Activated naive CD8-positive, alpha-beta T cell treated with anti-CD3 and anti-CD28 coated beads, Interleukin-2, amount 10 ng/mL, durations not matched to agents 7 days and 5 days (primary cell): ENCODE results near the gene ZC3H7A. TPM values are rescaled to one million over a fixed set of nuclear protein-coding genes. Genes with fewer than 3 reads are reported as not detected.

Experiments used
- ATAC-seq: fragments of 150-1000 bp; cut with Tn5 transposase; one replicate; pipeline ENCODE4 v1.10.0; 2021; ENCODE audit warnings: low read depth, moderate library complexity
- POLR2A ChIA-PET: fragments of 350-600 bp; sonication (Branson Sonifier 250); formaldehyde crosslinking; loops from one replicate; lab custom pipeline; 2021; ENCODE audit warnings: antibody characterized with exemption; lab: Charles Lee
- DNase-seq: peaks from one replicate; pipeline ENCODE4 v3.0.0; 2021
- H3K27ac Mint-ChIP-seq: one replicate; pipeline ENCODE4 v1.8.0; 2022; ENCODE audit warnings: mild to moderate bottlenecking, mixed read lengths
- H3K27me3 Mint-ChIP-seq: one replicate; pipeline ENCODE4 v1.8.0; 2022; ENCODE audit warnings: mild to moderate bottlenecking, moderate library complexity, mixed read lengths
- H3K36me3 Mint-ChIP-seq: one replicate; pipeline ENCODE4 v1.8.0; 2021; ENCODE audit warnings: mild to moderate bottlenecking, mixed read lengths
- H3K4me1 Mint-ChIP-seq: one replicate; pipeline ENCODE4 v1.8.0; 2021; ENCODE audit warnings: mixed read lengths
- H3K4me3 Mint-ChIP-seq: one replicate; pipeline ENCODE4 v1.8.0; 2022; ENCODE audit warnings: mild to moderate bottlenecking, moderate library complexity, mixed read lengths
- H3K9me3 Mint-ChIP-seq: one replicate; pipeline ENCODE4 v1.8.0; 2021; ENCODE audit warnings: mixed read lengths
- total RNA-seq, 2 experiments: library from RNA; stranded (reverse); gene quantifications; one replicate each; pipeline ENCODE4 v1.2.3, GENCODE V29; 2021

Gene ZC3H7A
- total RNA-seq, 2 experiments from 2014 or later = 73.1 to 82.5 TPM

DNA sequence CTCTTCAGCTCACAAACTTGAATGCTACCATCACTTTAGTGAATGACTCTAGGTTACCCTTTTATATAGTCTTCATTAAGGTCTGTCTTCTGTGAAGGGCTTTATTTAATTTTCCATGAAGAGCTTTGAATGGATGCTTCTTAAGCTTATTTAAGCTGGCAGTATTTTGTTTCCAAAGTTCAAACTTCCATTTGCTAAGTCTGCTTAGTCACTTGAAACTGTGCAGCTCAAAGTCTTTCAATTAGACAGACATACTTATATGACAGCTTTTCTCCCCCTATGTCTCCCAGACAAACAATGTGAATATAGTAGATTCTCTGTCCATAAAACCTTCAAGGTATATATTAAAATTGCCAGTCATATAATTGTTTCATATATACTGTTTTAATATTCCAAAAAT, 77.9 kb downstream of the ZC3H7A start:
- DNase-seq (no peak), ATAC-seq (no peak)
- POLR2A ChIA-PET = no interaction called here
- no peaks in the 10 kb centered on the region for H3K27me3 Mint-ChIP-seq
- H3K36me3 Mint-ChIP-seq = peaks cover 11% of the 10 kb centered on the region
- H3K4me3 Mint-ChIP-seq = no peak overlapping the region
- H3K9me3 Mint-ChIP-seq = no peaks in the 10 kb centered on the region
- H3K4me1 Mint-ChIP-seq = peaks cover 3% of the 10 kb centered on the region
- H3K27ac Mint-ChIP-seq = no peak overlapping the region

- Mint-ChIP-seq H3K4me1 (peaks cover 3% of the 10 kb centered on the region), H3K27ac (no peak overlapping the region), H3K27me3 (no peaks in the 10 kb centered on the region), H3K36me3 (peaks cover 11% of the 10 kb centered on the region), H3K9me3 (no peaks in the 10 kb centered on the region), H3K4me3 (no peak overlapping the region)
- POLR2A ChIA-PET = no interaction called here
- no peak for ATAC-seq
- no peak for DNase-seq
These were observed 79.2 kb downstream of the ZC3H7A start for GRCh38 chr16:11717811-11718210.

- Mint-ChIP-seq H3K36me3 (peaks cover 11% of the 10 kb centered on the region), H3K9me3 (no peaks in the 10 kb centered on the region), H3K4me3 (no peak overlapping the region), H3K27ac (no peak overlapping the region), H3K4me1 (peaks cover 4% of the 10 kb centered on the region), H3K27me3 (no peaks in the 10 kb centered on the region)
- no peak for DNase-seq
- POLR2A ChIA-PET = no interaction called here
- no peak for ATAC-seq
These were observed 80.7 kb downstream of the ZC3H7A start for GRCh38 chr16:11716336-11716735.

DNA sequence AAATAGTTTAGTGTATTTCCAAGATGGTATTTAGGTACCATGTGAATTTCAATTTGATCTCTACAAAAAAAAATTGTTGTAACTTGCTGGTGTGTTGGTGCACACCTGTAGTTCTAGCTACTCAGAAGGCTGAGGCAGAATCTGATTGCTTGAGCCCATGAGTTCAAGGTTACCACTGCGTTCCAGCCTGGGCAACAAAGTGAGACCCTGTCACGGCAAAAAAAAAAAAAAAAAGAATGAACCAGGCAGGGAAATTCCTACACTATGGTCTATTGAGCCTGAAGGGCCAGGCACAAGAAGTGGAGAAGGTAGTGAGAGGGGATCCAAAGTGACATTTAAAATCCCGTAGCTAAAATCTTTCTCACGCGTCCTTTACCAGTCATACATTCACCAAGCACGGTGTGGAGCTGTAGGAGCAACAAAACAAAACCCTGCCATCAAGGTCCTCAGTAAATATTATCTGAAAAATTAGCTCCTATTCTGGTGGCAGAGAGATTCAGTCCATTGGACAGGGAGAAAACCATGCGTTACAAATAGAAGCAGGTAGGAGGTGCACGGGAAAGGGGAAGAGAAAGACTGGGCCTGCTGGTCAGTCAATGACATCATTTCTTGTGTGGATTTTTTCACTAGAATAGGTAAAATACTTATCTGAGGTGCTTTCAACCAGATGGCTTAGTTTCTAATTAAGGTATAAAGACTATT, 81.7 kb downstream of the ZC3H7A start:
- POLR2A ChIA-PET = interaction anchor here (0.6 to 0.8 kb wide), 2 partner anchors 21 to 101 kb away, joined by 3 read pairs; no protein-coding TSS in a partner anchor
- no peaks in the 10 kb centered on the region for H3K9me3 Mint-ChIP-seq

GRCh38 chr16:11712122-11712521, 84.9 kb downstream of the ZC3H7A start:
- peaks cover 3% of the 10 kb centered on the region for H3K4me1 Mint-ChIP-seq
- H3K27me3 Mint-ChIP-seq = no peaks in the 10 kb centered on the region
- peaks cover 6% of the 10 kb centered on the region for H3K36me3 Mint-ChIP-seq
- ATAC-seq = no peak
- H3K4me3 Mint-ChIP-seq = no peak overlapping the region
- POLR2A ChIA-PET = no interaction called here
- no peaks in the 10 kb centered on the region for H3K9me3 Mint-ChIP-seq
- H3K27ac Mint-ChIP-seq = peak overlapping the region; percentile 73
- no peak for DNase-seq

More for the DNA sequence above, 81.7 kb downstream of the ZC3H7A start:
- Mint-ChIP-seq H3K4me3 (no peak overlapping the region), H3K27ac (no peak overlapping the region), H3K4me1 (peaks cover 4% of the 10 kb centered on the region), H3K36me3 (peaks cover 9% of the 10 kb centered on the region), H3K27me3 (no peaks in the 10 kb centered on the region)
- DNase-seq (no peak), ATAC-seq (no peak)

- ATAC-seq (no peak), DNase-seq (no peak)
- POLR2A ChIA-PET = no interaction called here
- no peak overlapping the region for H3K27ac Mint-ChIP-seq
- H3K9me3 Mint-ChIP-seq = no peaks in the 10 kb centered on the region
- peaks cover 3% of the 10 kb centered on the region for H3K4me1 Mint-ChIP-seq
- H3K4me3 Mint-ChIP-seq = no peak overlapping the region
- no peaks in the 10 kb centered on the region for H3K27me3 Mint-ChIP-seq
- H3K36me3 Mint-ChIP-seq = peaks cover 6% of the 10 kb centered on the region
These were observed 85.4 kb downstream of the ZC3H7A start for GRCh38 chr16:11711662-11712061.

DNA sequence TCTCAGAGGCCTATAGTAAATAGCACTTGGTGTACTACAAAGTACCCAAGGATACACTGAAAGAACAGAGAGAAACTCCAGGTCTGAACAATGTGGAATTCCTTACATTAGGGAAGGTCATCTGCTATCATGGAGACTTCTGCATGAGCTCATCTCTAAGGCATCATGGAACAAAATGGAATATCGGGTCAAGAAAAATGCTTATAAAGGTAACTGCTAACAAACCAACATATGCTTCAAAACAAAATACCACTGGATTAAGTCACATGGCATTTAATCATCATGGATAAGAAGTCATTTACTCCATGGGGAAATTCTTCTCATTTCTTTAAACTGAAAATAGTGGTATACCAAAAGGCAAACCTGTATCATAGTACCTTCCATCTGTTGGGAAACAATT, 88.6 kb downstream of the ZC3H7A start:
- H3K27ac Mint-ChIP-seq = no peak overlapping the region
- H3K9me3 Mint-ChIP-seq = no peaks in the 10 kb centered on the region
- H3K4me3 Mint-ChIP-seq = no peak overlapping the region
- H3K4me1 Mint-ChIP-seq = peaks cover 6% of the 10 kb centered on the region
- no peaks in the 10 kb centered on the region for H3K27me3 Mint-ChIP-seq
- peaks cover 7% of the 10 kb centered on the region for H3K36me3 Mint-ChIP-seq
- POLR2A ChIA-PET = no interaction called here
- ATAC-seq = no peak
- DNase-seq = no peak

- Mint-ChIP-seq H3K4me1 (peaks cover 8% of the 10 kb centered on the region), H3K9me3 (no peaks in the 10 kb centered on the region), H3K36me3 (peaks cover 12% of the 10 kb centered on the region), H3K4me3 (no peak overlapping the region), H3K27ac (no peak overlapping the region), H3K27me3 (no peaks in the 10 kb centered on the region)
- DNase-seq (no peak), ATAC-seq (no peak)
- POLR2A ChIA-PET = interaction anchor here (0.7 kb wide), 2 partner anchors 17 to 39 kb away, joined by 4 read pairs; no protein-coding TSS in a partner anchor
These were observed 89.3 kb downstream of the ZC3H7A start for GRCh38 chr16:11707679-11708197.

DNA sequence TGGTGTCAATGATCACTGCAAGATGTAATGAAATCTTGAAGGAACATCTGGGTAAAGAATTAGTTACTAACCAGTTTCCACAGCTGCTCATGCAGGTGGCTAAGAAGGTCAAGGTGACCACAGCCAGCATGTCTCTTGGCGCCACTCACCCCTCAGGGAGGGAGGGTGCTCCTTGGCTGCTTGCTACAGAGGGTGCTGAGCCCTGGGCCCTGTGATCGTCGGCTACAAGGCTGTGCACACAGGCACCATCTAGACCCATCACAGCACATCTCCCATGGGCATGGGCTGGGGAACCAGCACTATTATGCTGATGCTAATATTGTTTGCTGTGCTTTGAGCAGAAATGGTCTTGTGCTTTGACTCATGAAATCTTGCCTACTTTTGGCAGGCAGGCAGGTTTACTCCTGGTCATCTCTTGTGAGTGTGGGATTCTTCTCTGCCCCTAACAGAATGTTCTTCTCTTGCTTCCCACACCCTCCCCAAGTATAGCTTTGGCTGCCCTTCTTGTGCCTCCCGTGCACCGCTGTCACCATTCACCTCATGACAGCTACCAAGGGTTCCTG, 90.8 kb downstream of the ZC3H7A start:
- Mint-ChIP-seq H3K9me3 (no peaks in the 10 kb centered on the region), H3K27me3 (no peaks in the 10 kb centered on the region), H3K36me3 (peaks cover 19% of the 10 kb centered on the region), H3K27ac (no peak overlapping the region), H3K4me1 (peaks cover 8% of the 10 kb centered on the region), H3K4me3 (no peak overlapping the region)
- POLR2A ChIA-PET = no interaction called here
- DNase-seq = no peak
- ATAC-seq = no peak

- POLR2A ChIA-PET = no interaction called here
- no peak overlapping the region for H3K27ac Mint-ChIP-seq
- peaks cover 23% of the 10 kb centered on the region for H3K36me3 Mint-ChIP-seq
- no peak for ATAC-seq
- H3K9me3 Mint-ChIP-seq = no peaks in the 10 kb centered on the region
- no peak overlapping the region for H3K4me3 Mint-ChIP-seq
- peaks cover 12% of the 10 kb centered on the region for H3K4me1 Mint-ChIP-seq
- no peaks in the 10 kb centered on the region for H3K27me3 Mint-ChIP-seq
- no peak for DNase-seq
These were observed 91.6 kb downstream of the ZC3H7A start for GRCh38 chr16:11705311-11706025.

Other genes starting within 250 kb of the ZC3H7A start
- gene LITAF, start 210.3 kb downstream of the ZC3H7A start, total RNA-seq = 100 to 1,000 TPM; 109 TPM
- 10 to 100 TPM; 30.1 to 31.8 TPM for gene SNN, start 128.8 kb downstream of the ZC3H7A start, total RNA-seq
- 10 to 100 TPM; 30.7 to 38.3 TPM for gene TXNDC11, start 54.4 kb downstream of the ZC3H7A start, total RNA-seq
- gene RSL1D1, start 54.3 kb upstream of the ZC3H7A start, total RNA-seq = 100 to 1,000 TPM; 159 to 165 TPM
- gene GSPT1, start 118.7 kb upstream of the ZC3H7A start, total RNA-seq = 10 to 100 TPM; 88.3 to 90.7 TPM
- 10 to 100 TPM; 18.1 to 18.3 TPM for gene NPIPB2, start 144.8 kb upstream of the ZC3H7A start, total RNA-seq
- not detected for gene TNFRSF17, start 168.0 kb upstream of the ZC3H7A start, total RNA-seq
- gene SNX29, start 179.5 kb upstream of the ZC3H7A start, total RNA-seq = 10 to 100 TPM; 16.6 to 22.8 TPM